NCI-H82 (cell line): Measurements from ENCODE around the gene CCL8.

ENCODE experiments used
- DNase-seq: peaks from one replicate; lab custom pipeline; 2025; lab: John Stamatoyannopoulos, UW

Gene CCL8

GRCh38 chr17:34367486-34368195 is 48.4 kb downstream of the CCL8 start:
- DNase-seq = no peak

GRCh38 chr17:34368196-34368945 is 49.1 kb downstream of the CCL8 start:
- no peak for DNase-seq

- DNase-seq = no peak
Measured at GRCh38 chr17:34368946-34369500, 49.8 kb downstream of the CCL8 start.

- DNase-seq = no peak
Measured at GRCh38 chr17:34369571-34369970, 50.3 kb downstream of the CCL8 start.

GRCh38 chr17:34370376-34370996 is 51.3 kb downstream of the CCL8 start:
- DNase-seq = no peak

- no peak for DNase-seq
Measured at GRCh38 chr17:34370997-34371395, 51.8 kb downstream of the CCL8 start.
